HepG2 (cell line): ENCODE measurements around the gene PAQR6. TPM values are rescaled to one million over a fixed set of nuclear protein-coding genes. Genes with fewer than 3 reads are reported as not detected.

Source experiments
- ATF4 ChIP-seq, 2 experiments: fragments of 450-650 bp in 1 of 2; sonication (generic) in 1 of 2; formaldehyde crosslinking; IDR thresholded peaks; 2 replicates each; pipeline versions ENCODE4 v1.5.0 to v1.8.0; 2020 to 2022; ENCODE audit warnings: mild to moderate bottlenecking in 1 of 2, missing genetic modification reagents in 1 of 2
- BHLHE40 ChIP-seq: IDR thresholded peaks from 2 replicates; pipeline ENCODE4 v1.6.1; 2011; ENCODE audit warnings: low read length, improper control_type of control experiment
- BRCA1 ChIP-seq: sonication (generic); formaldehyde crosslinking; IDR thresholded peaks from 2 replicates; pipeline ENCODE4 v1.4.0; 2020; ENCODE audit warnings: missing genetic modification reagents
- CSRNP1 ChIP-seq: sonication (generic); formaldehyde crosslinking; IDR thresholded peaks from 2 replicates; pipeline ENCODE4 v1.8.1; 2023; ENCODE audit warnings: mild to moderate bottlenecking, missing genetic modification reagents
- HDAC1 ChIP-seq: sonication (generic); formaldehyde crosslinking; IDR thresholded peaks from 2 replicates; pipeline ENCODE4 v1.5.1; 2020; ENCODE audit warnings: mild to moderate bottlenecking, missing genetic modification reagents
- JUN ChIP-seq: sonication (generic); formaldehyde crosslinking; IDR thresholded peaks from 2 replicates; pipeline ENCODE4 v1.4.0; 2020; ENCODE audit warnings: mild to moderate bottlenecking, missing genetic modification reagents
- KDM1A ChIP-seq: IDR thresholded peaks from 2 replicates; pipeline ENCODE4 v1.6.1; 2016; ENCODE audit warnings: missing compliant biosample characterization
- MBD4 ChIP-seq: IDR thresholded peaks from 2 replicates; pipeline ENCODE4 v1.6.1; 2012; ENCODE audit warnings: low read length, inconsistent platforms, borderline replicate concordance
- MIXL1 ChIP-seq: IDR thresholded peaks from 2 replicates; pipeline ENCODE4 v1.6.1; 2016
- NCOR1 ChIP-seq: fragments of 200-600 bp; sonication (generic); IDR thresholded peaks from 2 replicates; pipeline ENCODE4 v1.7.0; 2017; ENCODE audit warnings: antibody characterized with exemption, low read length, borderline replicate concordance
- PHF8 ChIP-seq: sonication (generic); formaldehyde crosslinking; IDR thresholded peaks from 2 replicates; pipeline ENCODE4 v1.5.0; 2020; ENCODE audit warnings: missing genetic modification reagents
- PLRG1 ChIP-seq: fragments of 450-650 bp; conservative IDR thresholded peaks from 2 replicates; pipeline ENCODE4 v1.6.1; 2016
- POGK ChIP-seq: sonication (generic); formaldehyde crosslinking; conservative IDR thresholded peaks from 2 replicates; pipeline ENCODE4 v1.8.0; 2022; ENCODE audit warnings: mild to moderate bottlenecking, moderate library complexity, missing genetic modification reagents
- THYN1 ChIP-seq: sonication (generic); formaldehyde crosslinking; IDR thresholded peaks from 2 replicates; pipeline ENCODE4 v1.8.1; 2023; ENCODE audit warnings: low read depth, mild to moderate bottlenecking, moderate library complexity, missing genetic modification reagents, borderline replicate concordance
- YY1 ChIP-seq: IDR thresholded peaks from 2 replicates; pipeline ENCODE4 v1.6.1; 2011; ENCODE audit warnings: low read length, low read depth, moderate library complexity, mild to moderate bottlenecking; ENCODE audit not compliant: insufficient read depth, insufficient replicate concordance
- ZBED4 ChIP-seq: sonication (generic); formaldehyde crosslinking; IDR thresholded peaks from 2 replicates; pipeline ENCODE4 v1.4.0; 2020; ENCODE audit warnings: missing genetic modification reagents, borderline replicate concordance
- ZNF180 ChIP-seq: sonication (generic); formaldehyde crosslinking; IDR thresholded peaks from 2 replicates; pipeline ENCODE4 v1.4.0; 2020; ENCODE audit warnings: low read depth, missing genetic modification reagents, borderline replicate concordance
- ZNF230 ChIP-seq: sonication (generic); formaldehyde crosslinking; IDR thresholded peaks from 2 replicates; pipeline ENCODE4 v1.4.0; 2020; ENCODE audit warnings: mild to moderate bottlenecking, missing genetic modification reagents
- ZNF253 ChIP-seq: sonication (generic); formaldehyde crosslinking; IDR thresholded peaks from 2 replicates; pipeline ENCODE4 v1.8.0; 2022; ENCODE audit warnings: mild to moderate bottlenecking, missing genetic modification reagents, borderline replicate concordance
- ZNF33A ChIP-seq: sonication (generic); formaldehyde crosslinking; IDR thresholded peaks from 2 replicates; pipeline ENCODE4 v1.5.1; 2020; ENCODE audit warnings: missing genetic modification reagents, mild to moderate bottlenecking, moderate library complexity, borderline replicate concordance
- ZNF501 ChIP-seq: sonication (generic); formaldehyde crosslinking; IDR thresholded peaks from 2 replicates; pipeline ENCODE4 v1.5.1; 2020; ENCODE audit warnings: mild to moderate bottlenecking, moderate library complexity, missing genetic modification reagents
- ZSCAN9 ChIP-seq: IDR thresholded peaks from 2 replicates; pipeline ENCODE4 v1.6.1; 2016; ENCODE audit warnings: borderline replicate concordance
- polyA plus RNA-seq, 8 experiments: library from polyadenylated mRNA; depleted of rRNA in 3 of 8; stranded (reverse) in 7 of 8; unstranded in 1 of 8; fragments of >200 nt; fragmentation: Illumina TruSeq in 4 of 8; extraction: Trizol in 4 of 8; gene quantifications; 2 replicates each; pipeline versions ENCODE4 v1.2.1 to v1.2.3, GENCODE V29; 2011 to 2016; ENCODE audit warnings: low read depth in 4 of 8, missing spikeins in 1 of 8, mixed read lengths in 1 of 8; ENCODE audit not compliant: insufficient read depth in 1 of 8
- total RNA-seq, 5 experiments: library from RNA; depleted of rRNA; stranded (reverse); fragments of >200 nt; fragmentation: Illumina TruSeq; extraction: Trizol; gene quantifications; 2 replicates each; pipeline ENCODE4 v1.2.3, GENCODE V29; 2016; ENCODE audit warnings: low read depth in 1 of 5

PAQR6 gene
- total and polyA plus RNA-seq, 2 of the 13 experiments (the other 11 are each of a cell fraction or from before 2014, with no cell fraction given), result 0.82 to 1.4 TPM

GRCh38 chr1:156212833-156213643 is 34.8 kb downstream of the PAQR6 start, which contains the start of gene PMF1 (continued):
- TF ChIP-seq POGK (peak; percentile 79), KDM1A (CRISPR knock-in tag) (no peak), MBD4 (no peak), PHF8 (peak; percentile 82), ZNF253 (0 out of 2 replicates have a peak, but pooled peaks have one; percentile 72), ZNF501 (CRISPR knock-in tag) (peak; percentile 98), NCOR1 (no peak; the same call in 1 of the 2 replicates), ATF4 (CRISPR knock-in tag; IDR thresholded peaks at IDR 0.05) (no peak), YY1 (peak; percentile 96), HDAC1 (CRISPR knock-in tag) (peak; percentile 91), BRCA1 (CRISPR knock-in tag) (peak; percentile 52; the same call in 1 of the 2 replicates), JUN (CRISPR knock-in tag) (peak; percentile 74; the same call in 1 of the 2 replicates), THYN1 (CRISPR knock-in tag) (no peak), PLRG1 (no peak), ZNF230 (CRISPR knock-in tag) (0 out of 2 replicates have a peak, but pooled peaks have one; percentile 77), CSRNP1 (CRISPR knock-in tag) (peak; percentile 91), BHLHE40 (no peak), MIXL1 (CRISPR knock-in tag) (no peak), ZNF180 (CRISPR knock-in tag) (no peak), ZSCAN9 (CRISPR knock-in tag) (peak; percentile 45; the same call in 1 of the 2 replicates), ZNF33A (CRISPR knock-in tag) (peak; percentile 39; the same call in 1 of the 2 replicates), ZBED4 (CRISPR knock-in tag) (peak; percentile 55; the same call in 1 of the 2 replicates)
